ENCODE data around the gene SH3RF3. TPM values are rescaled to one million over a fixed set of nuclear protein-coding genes. Genes with fewer than 3 reads are reported as not detected.
A peak's percentile ranks its signal among the peaks of the same experiment; 100 is the strongest.

The SH3RF3 gene
- total and polyA plus RNA-seq, 10 of the 15 experiments (the other 5 are each of a cell fraction or from before 2014, with no cell fraction given): 0.08 to 8.8 (median 2.3) TPM

DNA sequence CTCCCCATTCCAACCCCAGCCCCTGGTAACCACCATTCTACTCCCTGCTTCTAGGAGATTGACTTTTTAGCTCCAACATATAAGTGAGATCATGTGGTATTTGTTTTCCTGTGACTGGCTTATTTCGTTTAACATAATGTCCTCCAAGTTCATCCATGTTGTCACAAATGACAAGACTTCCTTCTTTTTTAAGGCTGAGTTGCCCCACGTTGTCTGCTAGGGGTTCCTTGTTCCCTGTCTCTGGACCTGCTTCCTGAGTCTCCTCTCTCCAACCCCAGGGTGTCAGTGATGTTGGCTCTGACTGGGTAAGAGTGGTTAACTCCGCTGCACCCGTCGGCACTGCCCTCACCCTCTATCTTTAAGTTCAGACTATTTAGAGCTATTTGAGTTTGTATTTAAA is 175.2 kb downstream of the SH3RF3 start (continued):
- TF ChIP-seq, protein P1, sequence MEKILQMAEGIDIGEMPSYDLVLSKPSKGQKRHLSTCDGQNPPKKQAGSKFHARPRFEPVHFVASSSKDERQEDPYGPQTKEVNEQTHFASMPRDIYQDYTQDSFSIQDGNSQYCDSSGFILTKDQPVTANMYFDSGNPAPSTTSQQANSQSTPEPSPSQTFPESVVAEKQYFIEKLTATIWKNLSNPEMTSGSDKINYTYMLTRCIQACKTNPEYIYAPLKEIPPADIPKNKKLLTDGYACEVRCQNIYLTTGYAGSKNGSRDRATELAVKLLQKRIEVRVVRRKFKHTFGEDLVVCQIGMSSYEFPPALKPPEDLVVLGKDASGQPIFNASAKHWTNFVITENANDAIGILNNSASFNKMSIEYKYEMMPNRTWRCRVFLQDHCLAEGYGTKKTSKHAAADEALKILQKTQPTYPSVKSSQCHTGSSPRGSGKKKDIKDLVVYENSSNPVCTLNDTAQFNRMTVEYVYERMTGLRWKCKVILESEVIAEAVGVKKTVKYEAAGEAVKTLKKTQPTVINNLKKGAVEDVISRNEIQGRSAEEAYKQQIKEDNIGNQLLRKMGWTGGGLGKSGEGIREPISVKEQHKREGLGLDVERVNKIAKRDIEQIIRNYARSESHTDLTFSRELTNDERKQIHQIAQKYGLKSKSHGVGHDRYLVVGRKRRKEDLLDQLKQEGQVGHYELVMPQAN (conservative IDR thresholded peaks at IDR 0.05): no peak
- no peak for TF ChIP-seq RAD51 (IDR thresholded peaks at IDR 0.05)
- no peak for TF ChIP-seq SIN3A (IDR thresholded peaks at IDR 0.05; ENCODE audit: low read depth, low read length)
- TF ChIP-seq SIX5 (IDR thresholded peaks at IDR 0.05; ENCODE audit: low read depth, low read length, severe bottlenecking): no peak
- TF ChIP-seq GATAD2B (conservative IDR thresholded peaks at IDR 0.05; ENCODE audit: low read depth): no peak
- no peak for TF ChIP-seq NR2C1 (IDR thresholded peaks at IDR 0.05)
- no peak for TF ChIP-seq JUNB (IDR thresholded peaks at IDR 0.05)

DNA sequence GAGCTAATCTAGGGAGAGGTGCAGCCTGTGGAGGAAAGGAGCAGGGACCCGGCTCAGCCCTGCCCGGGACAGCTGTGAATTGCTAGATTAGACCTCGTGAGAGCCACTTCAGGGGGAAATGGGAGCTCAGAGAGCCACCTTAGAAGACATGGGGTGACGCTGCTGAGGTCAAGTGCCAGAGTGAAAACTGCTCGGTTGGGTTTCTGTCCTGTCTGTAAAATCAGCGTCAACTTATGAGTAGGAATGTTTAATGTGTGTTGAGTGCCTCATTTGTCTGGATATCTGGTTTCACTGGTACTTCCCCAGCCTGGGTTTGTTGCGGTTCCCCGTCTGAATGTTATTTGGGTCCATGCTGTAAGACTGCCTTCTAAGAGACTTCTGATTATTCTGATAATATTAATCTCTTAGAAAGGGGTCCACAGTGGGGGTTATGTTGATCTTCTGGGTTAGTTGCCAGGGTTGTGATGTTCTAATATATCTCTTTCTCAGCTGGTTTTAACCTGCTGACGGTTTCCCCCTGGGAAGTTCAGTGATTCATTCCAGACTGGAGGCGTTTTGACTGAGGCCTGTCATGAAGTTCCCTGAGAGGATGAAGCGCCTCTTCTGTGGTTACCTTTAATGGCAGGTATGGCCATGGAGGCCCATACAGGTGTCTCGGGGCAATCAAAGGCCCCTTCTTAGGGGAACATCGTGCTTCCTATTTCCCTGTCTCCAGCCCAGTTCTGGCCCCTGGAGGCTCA is 175.9 kb downstream of the SH3RF3 start:
- ATAC-seq: peak; percentile 69
- CTCF ChIA-PET: interaction anchor here (1.0 to 1.3 kb wide), 2 partner anchors 31 to 87 kb away, joined by 3 read pairs; no protein-coding TSS in a partner anchor

More for the DNA sequence above, 175.9 kb downstream of the SH3RF3 start:
- intact Hi-C loops (cut with micrococcal nuclease; ENCODE audit: unreplicated experiment): no loop called here
- no peaks in the 10 kb centered on the region for H3K27me3 ChIP-seq (replicated peaks in 1 of 2; ENCODE audit: control insufficient read depth in 2 of 2, insufficient read depth in 2 of 2, low read length in 1 of 2)
- FAIRE-seq (peak; percentile 27), DNase-seq (ENCODE audit: low read depth, low spot score) (peak; percentile 7)
- no peak overlapping the region for H3K4me3 ChIP-seq
- SMC1A ChIA-PET (ENCODE audit: uncharacterized antibody, unreplicated experiment): interaction anchor here (0.6 to 1.6 kb wide), 5 partner anchors 25 to 131 kb away, joined by 3 to 4 read pairs (median 3); no protein-coding TSS in a partner anchor
- BruUV-seq (replicated peaks): no TSS peak
- no peak overlapping the region for H2AFZ ChIP-seq (ENCODE audit: control insufficient read depth, low read depth, low read length)
- RAD21 ChIA-PET (ENCODE audit: unreplicated experiment): interaction anchor here (1.0 to 2.2 kb wide), 3 partner anchors 28 to 205 kb away, joined by 4 to 10 read pairs (median 5); no protein-coding TSS in a partner anchor
- no peaks in the 10 kb centered on the region for H3K36me3 ChIP-seq (ENCODE audit: control insufficient read depth in 2 of 2, insufficient read depth in 2 of 2, low read length in 1 of 2)
- no peak overlapping the region for H3K9ac ChIP-seq (ENCODE audit: control insufficient read depth, insufficient read depth, low read length)
- POLR2A ChIA-PET: no interaction called here
- H3K4me1 ChIP-seq (ENCODE audit: control insufficient read depth, insufficient read depth, low read length): no peaks in the 10 kb centered on the region
- no peak overlapping the region for H3K4me2 ChIP-seq (ENCODE audit: control insufficient read depth, insufficient read depth)
- no peak overlapping the region for H3K27ac ChIP-seq (ENCODE audit: control insufficient read depth, insufficient read depth)
- H3K79me2 ChIP-seq (ENCODE audit: control insufficient read depth, insufficient read depth, low read length): no peaks in the 10 kb centered on the region
- 10% methylated on average over 13 of the region's 13 CpGs for WGBS (ENCODE audit: insufficient coverage, insufficient replicate concordance, low lambda C conversion rate, missing lambda C conversion rate)
- H3K9me3 ChIP-seq (replicated peaks; ENCODE audit: control insufficient read depth, insufficient read depth, low read length): no peaks in the 10 kb centered on the region
- in situ Hi-C loops (cut with MboI): no loop called here
- no peaks in the 10 kb centered on the region for H4K20me1 ChIP-seq (ENCODE audit: control insufficient read depth, insufficient read depth)
- TF ChIP-seq CBX3 (IDR thresholded peaks at IDR 0.05; ENCODE audit: borderline replicate concordance, low read depth): no peak
- TF ChIP-seq JUNB (IDR thresholded peaks at IDR 0.05): peak; percentile 26; the same call in 1 of the 2 replicates
- peak; percentile 15; the same call in 1 of the 2 replicates for TF ChIP-seq RUNX3 (IDR thresholded peaks at IDR 0.05; ENCODE audit: low read length)
- TF ChIP-seq SMAD1 (IDR thresholded peaks at IDR 0.05; ENCODE audit: low read depth, partially characterized antibody): no peak
- TF ChIP-seq EP300 (IDR thresholded peaks at IDR 0.05; ENCODE audit: borderline replicate concordance in 1 of 2, control insufficient read depth in 1 of 2, low read depth in 2 of 2, low read length in 2 of 2): no peak
- no peak for TF ChIP-seq ATF7 (IDR thresholded peaks at IDR 0.05; ENCODE audit: low read depth)
- no peak for TF ChIP-seq MTA3 (IDR thresholded peaks at IDR 0.05; ENCODE audit: borderline replicate concordance, low read length)
- TF ChIP-seq, protein P2, sequence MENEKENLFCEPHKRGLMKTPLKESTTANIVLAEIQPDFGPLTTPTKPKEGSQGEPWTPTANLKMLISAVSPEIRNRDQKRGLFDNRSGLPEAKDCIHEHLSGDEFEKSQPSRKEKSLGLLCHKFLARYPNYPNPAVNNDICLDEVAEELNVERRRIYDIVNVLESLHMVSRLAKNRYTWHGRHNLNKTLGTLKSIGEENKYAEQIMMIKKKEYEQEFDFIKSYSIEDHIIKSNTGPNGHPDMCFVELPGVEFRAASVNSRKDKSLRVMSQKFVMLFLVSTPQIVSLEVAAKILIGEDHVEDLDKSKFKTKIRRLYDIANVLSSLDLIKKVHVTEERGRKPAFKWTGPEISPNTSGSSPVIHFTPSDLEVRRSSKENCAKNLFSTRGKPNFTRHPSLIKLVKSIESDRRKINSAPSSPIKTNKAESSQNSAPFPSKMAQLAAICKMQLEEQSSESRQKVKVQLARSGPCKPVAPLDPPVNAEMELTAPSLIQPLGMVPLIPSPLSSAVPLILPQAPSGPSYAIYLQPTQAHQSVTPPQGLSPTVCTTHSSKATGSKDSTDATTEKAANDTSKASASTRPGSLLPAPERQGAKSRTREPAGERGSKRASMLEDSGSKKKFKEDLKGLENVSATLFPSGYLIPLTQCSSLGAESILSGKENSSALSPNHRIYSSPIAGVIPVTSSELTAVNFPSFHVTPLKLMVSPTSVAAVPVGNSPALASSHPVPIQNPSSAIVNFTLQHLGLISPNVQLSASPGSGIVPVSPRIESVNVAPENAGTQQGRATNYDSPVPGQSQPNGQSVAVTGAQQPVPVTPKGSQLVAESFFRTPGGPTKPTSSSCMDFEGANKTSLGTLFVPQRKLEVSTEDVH (IDR thresholded peaks at IDR 0.05; ENCODE audit: low read depth, partially characterized antibody): no peak
- TF ChIP-seq BHLHE40 (IDR thresholded peaks at IDR 0.05; ENCODE audit: borderline replicate concordance in 1 of 2, low read depth in 2 of 2, low read length in 1 of 2): no peak

Measured in GM12878 (cell line).